VCaP (cell line): ENCODE data around the gene ACVR1.

ENCODE experiments used
- H3K27ac ChIP-seq: fragments of 450-650 bp; 2 replicates; pipeline ENCODE4 v1.5.1; 2017
- CTCF ChIP-seq: fragments of 450-650 bp; conservative IDR thresholded peaks from 2 replicates; pipeline ENCODE4 v1.5.1; 2017; ENCODE audit warnings: mild to moderate bottlenecking, moderate library complexity

The ACVR1 gene

GRCh38 chr2:157696036-157696435, 180.1 kb downstream of the ACVR1 start:
- TF ChIP-seq CTCF = no peak
- H3K27ac ChIP-seq = no peak overlapping the region

GRCh38 chr2:157692768-157693167, 183.4 kb downstream of the ACVR1 start:
- no peak for TF ChIP-seq CTCF
- no peak overlapping the region for H3K27ac ChIP-seq

GRCh38 chr2:157691695-157692094, 184.4 kb downstream of the ACVR1 start:
- no peak overlapping the region for H3K27ac ChIP-seq
- no peak for TF ChIP-seq CTCF

GRCh38 chr2:157691131-157691530, 185.0 kb downstream of the ACVR1 start:
- TF ChIP-seq CTCF = no peak
- no peak overlapping the region for H3K27ac ChIP-seq
